A549 (cell line): ENCODE data around the gene SLC35F3. TPM values are rescaled to one million over a fixed set of nuclear protein-coding genes. Genes with fewer than 3 reads are reported as not detected.

Experiments used
- ATAC-seq, 2 experiments: fragments of 200-7000 bp in 1 of 2; fragments of >200 bp in 1 of 2; cut with Nextera tagmentation in 1 of 2; cut with Tn5 transposase in 1 of 2; 3 replicates each; pipeline versions ENCODE4 v1.8.0 to v1.9.1; 2018 to 2020; ENCODE audit warnings: mild to moderate bottlenecking in 1 of 2, moderate library complexity in 1 of 2
- CTCF ChIA-PET: fragments of 300-600 bp; sonication (Branson Sonifier 250); formaldehyde crosslinking; extraction: SDS; loops from one replicate; lab custom pipeline; 2021; ENCODE audit warnings: antibody characterized with exemption, inconsistent platforms; lab: Yijun Ruan, JAX
- POLR2A ChIA-PET: fragments of 350-600 bp; formaldehyde crosslinking; extraction: SDS; loops from one replicate; lab custom pipeline; 2021; ENCODE audit warnings: antibody characterized with exemption, inconsistent platforms; lab: Yijun Ruan, JAX
- DNase-seq, 2 experiments: peaks; one replicate each; pipeline versions ENCODE4 v3.0.0 to v3.0.0-alpha.2; 2011 to 2016; ENCODE audit warnings: low read depth in 1 of 2, low spot score in 1 of 2
- FAIRE-seq: peaks from 2 replicates; lab custom pipeline; 2011; peaks lifted over from hg19 to GRCh38; lab: Jason Lieb, UNC
- H3K27ac ChIP-seq, 2 experiments: fragments of >200 bp; sonication (Bioruptor Twin); formaldehyde crosslinking; 3 replicates each; pipeline ENCODE4 v1.5.1; 2016 to 2017
- H3K4me1 ChIP-seq: fragments of >200 bp; sonication (Bioruptor Twin); formaldehyde crosslinking; 3 replicates; pipeline ENCODE4 v1.6.1; 2016
- H3K4me2 ChIP-seq: fragments of >200 bp; sonication (Bioruptor Twin); formaldehyde crosslinking; 3 replicates; pipeline ENCODE4 v1.6.1; 2016
- H3K4me3 ChIP-seq: fragments of >200 bp; sonication (Bioruptor Twin); formaldehyde crosslinking; 3 replicates; pipeline ENCODE4 v1.5.1; 2016
- H3K9me3 ChIP-seq: fragments of >200 bp; sonication (Bioruptor Twin); formaldehyde crosslinking; 3 replicates; pipeline ENCODE4 v1.6.1; 2016
- ATOH8 ChIP-seq: fragments of 250-450 bp; sonication (Bioruptor Pico); IDR thresholded peaks from 2 replicates; pipeline ENCODE4 v1.5.0; 2020; ENCODE audit warnings: low read depth, mild to moderate bottlenecking, moderate library complexity
- CBX2 ChIP-seq: fragments of 200-600 bp; sonication (generic); IDR thresholded peaks from 2 replicates; pipeline ENCODE4 v1.6.1; 2016; ENCODE audit warnings: low read depth, mild to moderate bottlenecking, borderline replicate concordance
- CBX8 ChIP-seq: fragments of 200-600 bp; sonication (generic); IDR thresholded peaks from 2 replicates; pipeline ENCODE4 v1.6.1; 2016
- CEBPB ChIP-seq, 2 experiments: fragments of >200 bp in 1 of 2; sonication (Bioruptor Twin) in 1 of 2; formaldehyde crosslinking in 1 of 2; IDR thresholded peaks; 2 replicates each; pipeline ENCODE4 v1.6.1; 2012 to 2016
- CHD4 ChIP-seq: fragments of 200-600 bp; sonication (generic); IDR thresholded peaks from 2 replicates; pipeline ENCODE4 v1.6.1; 2016; ENCODE audit warnings: antibody characterized with exemption, mild to moderate bottlenecking, borderline replicate concordance
- CTCF ChIP-seq: fragments of >200 bp; sonication (Bioruptor Twin); formaldehyde crosslinking; IDR thresholded peaks from 3 replicates; pipeline ENCODE4 v1.5.1; 2016
- ESRRA ChIP-seq: fragments of 150-350 bp; IDR thresholded peaks from 2 replicates; pipeline ENCODE4 v1.6.1; 2014; ENCODE audit warnings: mild to moderate bottlenecking, low read length, borderline replicate concordance
- GATA3 ChIP-seq: IDR thresholded peaks from 2 replicates; pipeline ENCODE4 v1.6.1; 2012; ENCODE audit warnings: borderline replicate concordance
- HES2 ChIP-seq: fragments of >200 bp; sonication (Bioruptor Twin); formaldehyde crosslinking; IDR thresholded peaks from 2 replicates; pipeline ENCODE4 v1.6.1; 2016
- HEYL ChIP-seq: fragments of 250-450 bp; sonication (Bioruptor Pico); IDR thresholded peaks from 2 replicates; pipeline ENCODE4 v1.8.0; 2021; ENCODE audit warnings: mild to moderate bottlenecking, moderate library complexity
- HMGXB4 ChIP-seq: fragments of 250-450 bp; sonication (Bioruptor Pico); IDR thresholded peaks from 2 replicates; pipeline ENCODE4 v1.5.0; 2021; ENCODE audit warnings: mild to moderate bottlenecking, moderate library complexity, borderline replicate concordance
- MAFK ChIP-seq: fragments of 450-650 bp; IDR thresholded peaks from 2 replicates; pipeline ENCODE4 v1.6.1; 2014; ENCODE audit not compliant: partially characterized antibody
- MAX ChIP-seq: IDR thresholded peaks from 2 replicates; pipeline ENCODE4 v1.6.1; 2012
- MAZ ChIP-seq: fragments of 150-350 bp; IDR thresholded peaks from 2 replicates; pipeline ENCODE4 v1.6.1; 2014; ENCODE audit warnings: antibody characterized with exemption, low read depth, low read length, borderline replicate concordance
- NR3C1 ChIP-seq: fragments of >200 bp; sonication (Bioruptor Twin); formaldehyde crosslinking; IDR thresholded peaks from 3 replicates; pipeline ENCODE4 v1.6.1; 2017
- PBX3 ChIP-seq: IDR thresholded peaks from 2 replicates; pipeline ENCODE4 v1.6.1; 2012
- POLR2A ChIP-seq: IDR thresholded peaks from 2 replicates; pipeline ENCODE4 v1.6.1; 2012; ENCODE audit warnings: mild to moderate bottlenecking, low read length
- RARB ChIP-seq: fragments of 250-450 bp; sonication (Bioruptor Pico); IDR thresholded peaks from 2 replicates; pipeline ENCODE4 v1.8.0; 2021; ENCODE audit warnings: mild to moderate bottlenecking, moderate library complexity
- REST ChIP-seq: fragments of 200-600 bp; sonication (generic); IDR thresholded peaks from 2 replicates; pipeline ENCODE4 v1.6.1; 2016; ENCODE audit warnings: antibody characterized with exemption, mild to moderate bottlenecking, moderate library complexity
- RFX5 ChIP-seq: fragments of 450-650 bp; IDR thresholded peaks from 2 replicates; pipeline ENCODE4 v1.7.1; 2014; ENCODE audit warnings: antibody characterized with exemption, mild to moderate bottlenecking, moderate library complexity
- RNF2 ChIP-seq: fragments of 200-600 bp; sonication (generic); IDR thresholded peaks from 2 replicates; pipeline ENCODE4 v1.6.1; 2016; ENCODE audit warnings: low read depth, mild to moderate bottlenecking, antibody characterized with exemption, moderate library complexity, borderline replicate concordance
- ZSCAN20 ChIP-seq: fragments of 250-450 bp; sonication (Bioruptor Pico); IDR thresholded peaks from 2 replicates; pipeline ENCODE4 v1.8.0; 2022; ENCODE audit warnings: mild to moderate bottlenecking, moderate library complexity
- WGBS: methylation state at CpG from one replicate; pipeline ENCODE4 v1.1.6; 2017; ENCODE audit errors: missing lambda C conversion rate; 5-methylcytosine and 5-hydroxymethylcytosine counted together
- polyA plus RNA-seq, 4 experiments: library from polyadenylated mRNA; depleted of rRNA in 3 of 4; stranded (reverse); fragments of >200 nt; fragmentation: RNase III in 1 of 4; extraction: RNeasy Plus Mini Kit Qiagen cat#74134 plus additional on column Dnase treatment in 1 of 4; gene quantifications; 2 replicates in 3 of 4; 3 replicates in 1 of 4; pipeline ENCODE4 v1.2.3, GENCODE V29; 2011 to 2017

Gene SLC35F3
- polyA plus RNA-seq, 2 of the 4 experiments (the other 2 are of a cell fraction) = 5.5 to 7.8 TPM

GRCh38 chr1:234289538-234290305 is 385.2 kb downstream of the SLC35F3 start:
- Histone ChIP-seq H3K4me2 (no peak overlapping the region), H3K4me1 (no peaks in the 10 kb centered on the region), H3K27ac (no peak overlapping the region), H3K4me3 (no peak overlapping the region), H3K9me3 (peaks cover 21% of the 10 kb centered on the region; the same call in 2 of the 3 replicates)
- FAIRE-seq (no peak), ATAC-seq (no peak), DNase-seq (no peak)
- ChIA-PET CTCF (interaction anchor here (0.7 to 2.6 kb wide), 5 partner anchors 12 to 175 kb away, joined by 3 to 11 read pairs (median 3); no protein-coding TSS in a partner anchor), POLR2A (no interaction called here)
- TF ChIP-seq REST (no peak), CBX8 (no peak), MAX (no peak), HES2 (no peak), RNF2 (no peak), ATOH8 (no peak), NR3C1 (no peak), CHD4 (no peak), ESRRA (no peak), RARB (CRISPR knock-in tag) (no peak), CTCF (no peak), GATA3 (no peak), POLR2A (no peak), HEYL (CRISPR knock-in tag) (no peak)
- 40% methylated on average over 2 of the region's 2 CpGs for WGBS

GRCh38 chr1:234292011-234292410 is 387.5 kb downstream of the SLC35F3 start:
- H3K4me2 ChIP-seq = no peak overlapping the region
- no peak for FAIRE-seq
- H3K4me3 ChIP-seq = no peak overlapping the region
- no peaks in the 10 kb centered on the region for H3K4me1 ChIP-seq
- H3K27ac ChIP-seq = no peak overlapping the region
- peaks cover 21% of the 10 kb centered on the region; the same call in 2 of the 3 replicates for H3K9me3 ChIP-seq
- ATAC-seq = no peak
- 97% methylated on average over 4 of the region's 4 CpGs for WGBS
- CTCF ChIA-PET = interaction anchor here (3.0 kb wide), 1 partner anchor 17 kb away, joined by 20 read pairs; no protein-coding TSS in a partner anchor
- DNase-seq = no peak
- POLR2A ChIA-PET = no interaction called here
- TF ChIP-seq POLR2A = no peak
- no peak for TF ChIP-seq REST
- TF ChIP-seq CEBPB (IDR thresholded peaks at IDR 0.05) = no peak
- no peak for TF ChIP-seq RFX5
- TF ChIP-seq ZSCAN20 (CRISPR knock-in tag) = no peak
- TF ChIP-seq MAZ = no peak
- no peak for TF ChIP-seq MAFK
- no peak for TF ChIP-seq CBX2
- TF ChIP-seq GATA3 = no peak
- TF ChIP-seq HMGXB4 (CRISPR knock-in tag) = no peak
- no peak for TF ChIP-seq CBX8
- TF ChIP-seq PBX3 = no peak
